Fibroblast of the aortic adventitia (primary cell): ENCODE results near the gene CAPZA2. TPM values are rescaled to one million over a fixed set of nuclear protein-coding genes. Genes with fewer than 3 reads are reported as not detected.
"Not testable (repeated sequence)": the region's sequence is repeated elsewhere in the genome, so short reads cannot be mapped to it uniquely, and the experiment has no call there.

Experiments used
- DNase-seq: peaks from one replicate; pipeline ENCODE4 v3.0.0-alpha.2; 2010; ENCODE audit warnings: low read depth
- H3K4me3 ChIP-seq: 2 replicates; pipeline ENCODE4 v1.5.1; 2011; ENCODE audit warnings: low read depth, mild to moderate bottlenecking, control low read depth, low read length, moderate library complexity
- small RNA-seq: library from RNA; depleted of rRNA; stranded (forward); fragments of <200 nt; gene quantifications from one replicate; pipeline ENCODE3, GENCODE V24; 2012
- total RNA-seq: library from RNA; depleted of rRNA; stranded (reverse); fragments of >200 nt; gene quantifications from 2 replicates; pipeline ENCODE4 v1.2.3, GENCODE V29; 2012; ENCODE audit warnings: low replicate concordance
- TF ChIP-seq, protein P1 (sequence below): IDR thresholded peaks from 2 replicates; pipeline ENCODE4 v1.5.1; 2011; ENCODE audit warnings: mild to moderate bottlenecking, low read length, control low read depth, inconsistent platforms; ENCODE audit not compliant: insufficient read depth

CAPZA2 gene
- total RNA-seq, 1 donor: 174 TPM

DNA sequence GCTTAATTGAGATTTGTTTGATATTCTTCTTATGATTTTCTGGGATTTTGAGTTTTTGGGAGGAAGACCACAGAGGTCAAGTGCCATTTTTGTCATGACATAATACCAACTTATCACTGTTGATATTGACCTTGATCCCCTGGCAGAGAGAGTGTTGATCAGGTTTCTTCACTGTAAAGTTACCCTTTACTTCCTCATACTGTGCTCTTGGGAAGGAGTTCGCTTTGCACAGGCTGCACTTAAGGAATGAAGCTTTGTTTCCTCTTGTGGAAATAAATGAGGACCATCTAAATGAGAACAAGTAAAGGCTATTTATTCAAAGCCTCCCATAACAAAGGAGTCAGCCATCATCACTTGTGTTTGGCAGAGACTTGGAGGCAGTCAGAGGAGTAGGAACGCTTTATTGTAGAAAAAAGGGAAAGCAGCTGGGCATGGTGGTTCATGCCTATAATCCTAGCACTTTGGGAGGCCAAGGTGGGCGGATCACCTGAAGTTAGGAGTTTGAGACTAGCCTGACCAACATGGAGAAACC lies 107.0 kb downstream of the CAPZA2 start:
- no peak for DNase-seq
- no peak overlapping the region for H3K4me3 ChIP-seq
- TF ChIP-seq, protein P1, sequence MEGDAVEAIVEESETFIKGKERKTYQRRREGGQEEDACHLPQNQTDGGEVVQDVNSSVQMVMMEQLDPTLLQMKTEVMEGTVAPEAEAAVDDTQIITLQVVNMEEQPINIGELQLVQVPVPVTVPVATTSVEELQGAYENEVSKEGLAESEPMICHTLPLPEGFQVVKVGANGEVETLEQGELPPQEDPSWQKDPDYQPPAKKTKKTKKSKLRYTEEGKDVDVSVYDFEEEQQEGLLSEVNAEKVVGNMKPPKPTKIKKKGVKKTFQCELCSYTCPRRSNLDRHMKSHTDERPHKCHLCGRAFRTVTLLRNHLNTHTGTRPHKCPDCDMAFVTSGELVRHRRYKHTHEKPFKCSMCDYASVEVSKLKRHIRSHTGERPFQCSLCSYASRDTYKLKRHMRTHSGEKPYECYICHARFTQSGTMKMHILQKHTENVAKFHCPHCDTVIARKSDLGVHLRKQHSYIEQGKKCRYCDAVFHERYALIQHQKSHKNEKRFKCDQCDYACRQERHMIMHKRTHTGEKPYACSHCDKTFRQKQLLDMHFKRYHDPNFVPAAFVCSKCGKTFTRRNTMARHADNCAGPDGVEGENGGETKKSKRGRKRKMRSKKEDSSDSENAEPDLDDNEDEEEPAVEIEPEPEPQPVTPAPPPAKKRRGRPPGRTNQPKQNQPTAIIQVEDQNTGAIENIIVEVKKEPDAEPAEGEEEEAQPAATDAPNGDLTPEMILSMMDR: no peak

- no peak overlapping the region for H3K4me3 ChIP-seq
- TF ChIP-seq, protein P1: no peak
- DNase-seq: no peak
Observed at GRCh38 chr7:116970238-116970910, 108.0 kb downstream of the CAPZA2 start.

GRCh38 chr7:116971153-116971552 lies 108.8 kb downstream of the CAPZA2 start:
- H3K4me3 ChIP-seq, DNase-seq: not testable (repeated sequence)

Small RNA genes lying within 50 kb of the gene (small RNA-seq; reads per million reads assigned to genes)
- gene RF00019 (not detected), gene RF02179 (not detected), gene RF02180 (not detected), gene RF02188 (not detected), gene RNA5SP239 (not detected)

Other genes with a start within 250 kb of the CAPZA2 start
- 7.5 and 24.1 TPM in 2 replicates for gene MET, start 190.4 kb upstream of the CAPZA2 start, total RNA-seq
- gene ST7, start 90.9 kb downstream of the CAPZA2 start, total RNA-seq: 16.4 and 22.7 TPM in 2 replicates